ENCODE measurements around the gene TOP3A. TPM values are rescaled to one million over a fixed set of nuclear protein-coding genes. Genes with fewer than 3 reads are reported as not detected.

Gene TOP3A
- total and polyA plus RNA-seq, 2 of the 13 experiments (the other 11 are each of a cell fraction or from before 2014, with no cell fraction given), result 16.9 to 36.8 TPM

DNA sequence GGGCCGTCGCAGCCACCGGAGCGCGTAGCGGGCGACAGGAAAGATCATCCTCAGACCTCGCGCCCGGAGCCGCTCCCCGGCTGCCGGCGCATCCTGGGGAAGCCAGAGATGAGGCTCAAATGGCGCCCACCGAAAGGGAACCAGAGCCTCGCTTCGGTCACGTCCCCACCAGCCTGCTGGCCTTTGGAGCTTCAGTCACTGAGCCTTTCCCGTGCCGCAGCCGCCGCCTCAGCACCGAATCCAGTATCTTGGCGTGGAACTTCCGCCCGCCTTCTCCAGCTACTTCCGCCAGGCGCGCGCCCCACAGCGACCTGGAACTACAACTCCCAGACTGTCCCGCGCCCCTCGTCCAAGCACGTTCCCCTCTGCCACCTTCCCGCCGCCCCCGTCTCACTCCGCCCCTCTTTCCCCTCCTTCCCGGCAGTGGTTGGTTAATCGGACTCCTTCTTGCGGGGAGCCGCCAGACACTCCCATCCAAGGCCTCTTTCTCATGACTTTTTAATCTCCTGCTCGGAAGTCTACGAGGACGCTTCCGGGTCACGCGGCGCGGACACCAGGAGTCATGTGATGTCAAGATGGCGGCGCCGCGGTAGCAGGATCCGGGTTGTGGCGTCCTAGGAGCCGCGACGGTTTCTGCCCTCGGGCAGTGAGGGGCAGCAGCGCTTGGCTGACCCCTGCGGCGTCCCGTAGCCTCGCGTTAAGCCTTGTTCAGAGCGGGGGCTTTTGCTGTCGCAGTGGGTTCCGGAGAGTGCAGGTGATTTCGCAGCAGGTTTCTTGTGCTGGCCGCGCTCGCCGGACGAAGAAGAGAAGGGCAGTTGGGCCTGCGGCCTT, at the start of gene TOP3A, which contains the start of gene SMCR8 (continued):
- TF ChIP-seq ZNF703 (CRISPR knock-in tag; IDR thresholded peaks at IDR 0.05; ENCODE audit: borderline replicate concordance) (no peak; the same call in 1 of the 2 replicates), MTF2 (CRISPR knock-in tag; IDR thresholded peaks at IDR 0.05; ENCODE audit: borderline replicate concordance) (0 out of 2 replicates have a peak, but pooled peaks have one; percentile 14), CBX5 (CRISPR knock-in tag; IDR thresholded peaks at IDR 0.05; ENCODE audit: borderline replicate concordance) (0 out of 2 replicates have a peak, but pooled peaks have one; percentile 35), ZNF263 (CRISPR knock-in tag; IDR thresholded peaks at IDR 0.05) (peak; percentile 64), SRSF4 (IDR thresholded peaks at IDR 0.05; ENCODE audit: low read depth, low read length, poor library complexity, severe bottlenecking) (no peak), YY1 (IDR thresholded peaks at IDR 0.05; ENCODE audit: insufficient read depth, insufficient replicate concordance, low read depth, low read length) (peak; percentile 97), ZNF605 (CRISPR knock-in tag; IDR thresholded peaks at IDR 0.05) (peak; percentile 46; the same call in 1 of the 2 replicates), TGIF2 (CRISPR knock-in tag; IDR thresholded peaks at IDR 0.05) (0 out of 2 replicates have a peak, but pooled peaks have one; percentile 41), ZNF224 (CRISPR knock-in tag; IDR thresholded peaks at IDR 0.05) (0 out of 2 replicates have a peak, but pooled peaks have one; percentile 43), TBX2 (CRISPR knock-in tag; IDR thresholded peaks at IDR 0.05; ENCODE audit: borderline replicate concordance) (peak; percentile 76; the same call in 1 of the 2 replicates), ZNF616 (CRISPR knock-in tag; IDR thresholded peaks at IDR 0.05; ENCODE audit: low read depth) (peak; percentile 65; the same call in 1 of the 2 replicates), PITX1 (CRISPR knock-in tag; IDR thresholded peaks at IDR 0.05) (peak; percentile 89; the same call in 1 of the 2 replicates), FOXK2 (IDR thresholded peaks at IDR 0.05) (peak; percentile 27; the same call in 1 of the 2 replicates), THAP11 (CRISPR knock-in tag; IDR thresholded peaks at IDR 0.05) (peak; percentile 99), ZNF790 (CRISPR knock-in tag; IDR thresholded peaks at IDR 0.05; ENCODE audit: borderline replicate concordance) (no peak), ZSCAN20 (CRISPR knock-in tag; IDR thresholded peaks at IDR 0.05; ENCODE audit: borderline replicate concordance) (0 out of 2 replicates have a peak, but pooled peaks have one; percentile 22)
- TF ChIP-seq, protein P1, sequence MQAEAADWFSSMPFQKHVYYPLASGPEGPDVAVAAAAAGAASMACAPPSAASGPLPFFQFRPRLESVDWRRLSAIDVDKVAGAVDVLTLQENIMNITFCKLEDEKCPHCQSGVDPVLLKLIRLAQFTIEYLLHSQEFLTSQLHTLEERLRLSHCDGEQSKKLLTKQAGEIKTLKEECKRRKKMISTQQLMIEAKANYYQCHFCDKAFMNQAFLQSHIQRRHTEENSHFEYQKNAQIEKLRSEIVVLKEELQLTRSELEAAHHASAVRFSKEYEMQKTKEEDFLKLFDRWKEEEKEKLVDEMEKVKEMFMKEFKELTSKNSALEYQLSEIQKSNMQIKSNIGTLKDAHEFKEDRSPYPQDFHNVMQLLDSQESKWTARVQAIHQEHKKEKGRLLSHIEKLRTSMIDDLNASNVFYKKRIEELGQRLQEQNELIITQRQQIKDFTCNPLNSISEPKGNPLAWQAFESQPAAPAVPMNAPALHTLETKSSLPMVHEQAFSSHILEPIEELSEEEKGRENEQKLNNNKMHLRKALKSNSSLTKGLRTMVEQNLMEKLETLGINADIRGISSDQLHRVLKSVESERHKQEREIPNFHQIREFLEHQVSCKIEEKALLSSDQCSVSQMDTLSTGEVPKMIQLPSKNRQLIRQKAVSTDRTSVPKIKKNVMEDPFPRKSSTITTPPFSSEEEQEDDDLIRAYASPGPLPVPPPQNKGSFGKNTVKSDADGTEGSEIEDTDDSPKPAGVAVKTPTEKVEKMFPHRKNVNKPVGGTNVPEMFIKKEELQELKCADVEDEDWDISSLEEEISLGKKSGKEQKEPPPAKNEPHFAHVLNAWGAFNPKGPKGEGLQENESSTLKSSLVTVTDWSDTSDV (CRISPR knock-in tag; IDR thresholded peaks at IDR 0.05), result 0 out of 2 replicates have a peak, but pooled peaks have one; percentile 2
- TF ChIP-seq, protein P2, sequence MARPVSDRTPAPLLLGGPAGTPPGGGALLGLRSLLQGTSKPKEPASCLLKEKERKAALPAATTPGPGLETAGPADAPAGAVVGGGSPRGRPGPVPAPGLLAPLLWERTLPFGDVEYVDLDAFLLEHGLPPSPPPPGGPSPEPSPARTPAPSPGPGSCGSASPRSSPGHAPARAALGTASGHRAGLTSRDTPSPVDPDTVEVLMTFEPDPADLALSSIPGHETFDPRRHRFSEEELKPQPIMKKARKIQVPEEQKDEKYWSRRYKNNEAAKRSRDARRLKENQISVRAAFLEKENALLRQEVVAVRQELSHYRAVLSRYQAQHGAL (CRISPR knock-in tag; IDR thresholded peaks at IDR 0.05; ENCODE audit: not compliant biosample characterization), result no peak
- TF ChIP-seq, protein P3, sequence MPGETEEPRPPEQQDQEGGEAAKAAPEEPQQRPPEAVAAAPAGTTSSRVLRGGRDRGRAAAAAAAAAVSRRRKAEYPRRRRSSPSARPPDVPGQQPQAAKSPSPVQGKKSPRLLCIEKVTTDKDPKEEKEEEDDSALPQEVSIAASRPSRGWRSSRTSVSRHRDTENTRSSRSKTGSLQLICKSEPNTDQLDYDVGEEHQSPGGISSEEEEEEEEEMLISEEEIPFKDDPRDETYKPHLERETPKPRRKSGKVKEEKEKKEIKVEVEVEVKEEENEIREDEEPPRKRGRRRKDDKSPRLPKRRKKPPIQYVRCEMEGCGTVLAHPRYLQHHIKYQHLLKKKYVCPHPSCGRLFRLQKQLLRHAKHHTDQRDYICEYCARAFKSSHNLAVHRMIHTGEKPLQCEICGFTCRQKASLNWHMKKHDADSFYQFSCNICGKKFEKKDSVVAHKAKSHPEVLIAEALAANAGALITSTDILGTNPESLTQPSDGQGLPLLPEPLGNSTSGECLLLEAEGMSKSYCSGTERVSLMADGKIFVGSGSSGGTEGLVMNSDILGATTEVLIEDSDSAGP (CRISPR knock-in tag; IDR thresholded peaks at IDR 0.05; ENCODE audit: borderline replicate concordance), result peak; percentile 88
- TF ChIP-seq, protein P4, sequence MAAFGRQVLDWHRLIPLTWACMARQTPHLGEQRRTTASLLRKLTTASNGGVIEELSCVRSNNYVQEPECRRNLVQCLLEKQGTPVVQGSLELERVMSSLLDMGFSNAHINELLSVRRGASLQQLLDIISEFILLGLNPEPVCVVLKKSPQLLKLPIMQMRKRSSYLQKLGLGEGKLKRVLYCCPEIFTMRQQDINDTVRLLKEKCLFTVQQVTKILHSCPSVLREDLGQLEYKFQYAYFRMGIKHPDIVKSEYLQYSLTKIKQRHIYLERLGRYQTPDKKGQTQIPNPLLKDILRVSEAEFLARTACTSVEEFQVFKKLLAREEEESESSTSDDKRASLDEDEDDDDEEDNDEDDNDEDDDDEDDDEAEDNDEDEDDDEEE (CRISPR knock-in tag; IDR thresholded peaks at IDR 0.05), result peak; percentile 84; the same call in 1 of the 2 replicates

All from HepG2 (cell line).